GM06990 (cell line): ENCODE results near the gene MID1IP1.

ENCODE experiments used
- DNase-seq: peaks from one replicate; pipeline ENCODE4 v3.0.0-alpha.2; 2011; ENCODE audit not compliant: insufficient read length; ENCODE audit errors: extremely low read depth
- H3K27me3 ChIP-seq: replicated peaks from 2 replicates; pipeline ENCODE4 v1.6.0; 2011; ENCODE audit warnings: low read length; ENCODE audit not compliant: control insufficient read depth, insufficient read depth
- H3K36me3 ChIP-seq: 2 replicates; pipeline ENCODE4 v1.5.1; 2011; ENCODE audit warnings: low read length; ENCODE audit not compliant: control insufficient read depth, insufficient read depth
- H3K4me3 ChIP-seq: replicated peaks from 2 replicates; pipeline ENCODE4 v1.5.1; 2011; ENCODE audit warnings: low read depth, mild to moderate bottlenecking, control low read depth, low read length
- TF ChIP-seq, protein P1 (sequence below): IDR thresholded peaks from 2 replicates; pipeline ENCODE4 v1.5.1; 2011; ENCODE audit warnings: low read length, control low read depth, mild to moderate bottlenecking, inconsistent platforms; ENCODE audit not compliant: insufficient read depth, poor library complexity, severe bottlenecking

Gene MID1IP1

DNA sequence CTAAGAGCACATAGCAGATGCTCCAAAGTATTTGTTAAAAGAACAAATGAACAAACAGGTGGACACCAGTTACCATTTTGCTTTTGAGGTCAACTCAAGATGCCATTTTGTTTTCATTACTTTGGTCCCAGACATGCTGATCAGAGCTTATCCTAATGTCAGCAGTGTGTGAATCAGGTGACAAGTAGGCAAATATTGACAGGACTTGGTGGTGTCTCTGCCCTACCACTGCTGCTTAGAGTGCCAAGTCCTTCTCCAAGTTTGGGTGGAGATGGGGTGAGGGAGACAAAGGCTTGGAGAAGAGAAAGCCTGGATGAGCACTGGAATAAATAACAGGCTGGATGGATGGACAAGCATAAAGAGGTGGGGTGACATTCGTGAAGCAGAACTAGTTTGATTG is 38.7 kb downstream of the MID1IP1 start:
- DNase-seq = no peak
- H3K4me3 ChIP-seq = no peak overlapping the region
- no peaks in the 10 kb centered on the region; the same call in 1 of the 2 replicates for H3K27me3 ChIP-seq
- H3K36me3 ChIP-seq = no peaks in the 10 kb centered on the region
- TF ChIP-seq, protein P1, sequence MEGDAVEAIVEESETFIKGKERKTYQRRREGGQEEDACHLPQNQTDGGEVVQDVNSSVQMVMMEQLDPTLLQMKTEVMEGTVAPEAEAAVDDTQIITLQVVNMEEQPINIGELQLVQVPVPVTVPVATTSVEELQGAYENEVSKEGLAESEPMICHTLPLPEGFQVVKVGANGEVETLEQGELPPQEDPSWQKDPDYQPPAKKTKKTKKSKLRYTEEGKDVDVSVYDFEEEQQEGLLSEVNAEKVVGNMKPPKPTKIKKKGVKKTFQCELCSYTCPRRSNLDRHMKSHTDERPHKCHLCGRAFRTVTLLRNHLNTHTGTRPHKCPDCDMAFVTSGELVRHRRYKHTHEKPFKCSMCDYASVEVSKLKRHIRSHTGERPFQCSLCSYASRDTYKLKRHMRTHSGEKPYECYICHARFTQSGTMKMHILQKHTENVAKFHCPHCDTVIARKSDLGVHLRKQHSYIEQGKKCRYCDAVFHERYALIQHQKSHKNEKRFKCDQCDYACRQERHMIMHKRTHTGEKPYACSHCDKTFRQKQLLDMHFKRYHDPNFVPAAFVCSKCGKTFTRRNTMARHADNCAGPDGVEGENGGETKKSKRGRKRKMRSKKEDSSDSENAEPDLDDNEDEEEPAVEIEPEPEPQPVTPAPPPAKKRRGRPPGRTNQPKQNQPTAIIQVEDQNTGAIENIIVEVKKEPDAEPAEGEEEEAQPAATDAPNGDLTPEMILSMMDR = no peak

DNA sequence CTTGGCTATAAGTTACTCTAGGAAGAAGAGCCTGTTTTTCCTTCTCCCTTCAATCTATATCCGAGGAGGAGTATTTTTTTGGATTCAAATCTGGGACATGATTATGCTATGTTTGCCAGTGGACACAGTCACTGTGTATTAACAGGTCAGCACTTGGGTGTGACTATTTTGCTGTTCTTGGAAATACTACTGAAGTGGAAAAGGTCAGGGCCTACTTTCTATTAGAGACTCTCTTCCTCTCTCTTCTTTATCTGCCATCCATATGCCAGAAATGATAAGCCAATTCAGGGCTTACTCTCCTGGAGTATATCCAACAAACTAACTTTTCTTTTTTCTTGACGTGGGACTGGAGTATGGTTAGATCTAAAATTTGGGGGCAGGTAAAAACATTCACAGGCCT is 40.5 kb downstream of the MID1IP1 start:
- no peak for DNase-seq

DNA sequence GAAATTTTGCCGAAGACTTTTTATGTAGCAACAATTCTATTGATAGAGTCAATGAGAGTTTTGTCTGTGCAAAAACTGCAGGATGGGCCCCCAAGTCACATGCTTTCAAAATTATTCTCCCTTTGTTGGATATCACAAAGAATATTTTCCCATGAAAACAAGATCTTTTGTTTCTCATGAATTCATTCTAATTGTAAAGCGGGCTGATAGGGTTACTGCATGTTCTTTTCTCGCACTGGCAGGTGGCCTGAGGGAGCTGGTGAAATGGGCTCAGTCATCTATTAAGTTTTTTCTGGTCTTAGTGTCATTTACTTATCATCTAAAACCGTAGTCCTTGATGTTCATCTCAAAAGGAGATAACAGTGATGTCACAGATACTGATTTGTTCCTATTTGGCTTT is 44.2 kb downstream of the MID1IP1 start:
- Histone ChIP-seq H3K4me3 (no peak overlapping the region), H3K36me3 (no peaks in the 10 kb centered on the region), H3K27me3 (no peaks in the 10 kb centered on the region)
- DNase-seq = no peak
- TF ChIP-seq, protein P1 = no peak

More for the DNA sequence above, 40.5 kb downstream of the MID1IP1 start:
- Histone ChIP-seq H3K36me3 (no peaks in the 10 kb centered on the region), H3K4me3 (no peak overlapping the region), H3K27me3 (no peaks in the 10 kb centered on the region; the same call in 1 of the 2 replicates)
- TF ChIP-seq, protein P1 = no peak

DNA sequence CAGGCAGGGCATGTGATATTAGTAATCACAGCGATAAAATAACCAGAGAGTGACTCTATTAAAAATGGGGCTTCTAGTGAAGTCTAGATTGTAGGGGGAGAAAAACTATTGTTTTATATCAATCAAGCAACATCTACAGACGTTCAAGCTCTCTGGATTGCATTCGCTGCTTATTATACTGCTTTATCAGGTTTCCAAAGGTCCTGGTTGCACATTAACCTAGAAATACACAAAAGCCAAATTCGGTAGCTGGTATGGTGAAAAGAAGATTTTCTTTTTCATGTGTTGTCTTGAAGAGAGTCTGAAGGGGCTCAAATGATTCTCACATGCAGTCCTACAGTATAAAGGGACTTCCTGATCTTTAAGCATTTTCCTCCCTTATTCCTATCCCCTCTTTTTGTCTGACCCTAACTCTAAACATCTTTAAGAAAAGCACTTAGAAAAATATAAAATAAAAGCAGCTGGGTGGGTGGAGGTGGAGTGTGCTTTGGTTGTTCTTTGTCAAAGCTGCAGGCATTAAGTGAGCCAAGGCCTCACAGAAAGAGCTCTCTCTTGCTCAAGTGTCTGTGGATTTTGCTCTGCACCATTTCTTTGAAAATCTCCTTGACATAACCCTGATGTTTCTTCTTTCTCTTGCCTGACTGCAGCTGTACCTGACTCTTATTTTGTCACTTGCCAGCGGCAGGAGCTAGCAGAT is 46.1 kb downstream of the MID1IP1 start:
- no peak overlapping the region for H3K4me3 ChIP-seq
- TF ChIP-seq, protein P1 = no peak

DNA sequence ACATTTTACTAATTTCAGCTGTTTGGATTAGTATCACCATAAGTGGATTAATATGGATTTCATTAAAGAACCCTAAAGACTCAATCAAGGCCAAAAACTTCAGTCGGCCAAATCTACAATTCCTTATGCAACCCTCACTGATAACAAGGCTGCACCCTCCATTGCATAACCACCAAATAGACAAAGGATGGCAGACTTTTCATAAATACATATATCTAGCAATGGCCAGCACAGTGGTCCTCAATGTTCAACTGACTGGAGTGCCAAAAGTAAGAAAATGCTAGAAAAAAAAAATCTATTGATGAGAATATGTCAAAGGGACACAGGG is 46.6 kb downstream of the MID1IP1 start:
- Histone ChIP-seq H3K27me3 (no peaks in the 10 kb centered on the region), H3K4me3 (no peak overlapping the region), H3K36me3 (no peaks in the 10 kb centered on the region)
- TF ChIP-seq, protein P1 = no peak
- DNase-seq = no peak

More for the DNA sequence above, 46.1 kb downstream of the MID1IP1 start:
- Histone ChIP-seq H3K36me3 (no peaks in the 10 kb centered on the region), H3K27me3 (no peaks in the 10 kb centered on the region)
- no peak for DNase-seq
